Measurements from ENCODE around the gene LINC01488. TPM values are rescaled to one million over a fixed set of nuclear protein-coding genes. Genes with fewer than 3 reads are reported as not detected.

Gene LINC01488
- total and polyA plus RNA-seq, 9 of the 15 experiments (the other 6 are each of a cell fraction or from before 2014, with no cell fraction given): not detected

- TF ChIP-seq AFF1 (IDR thresholded peaks at IDR 0.05; ENCODE audit: low read depth in 1 of 2, partially characterized antibody in 2 of 2) (no peak), DNMT1 (IDR thresholded peaks at IDR 0.05) (no peak), TCF7 (IDR thresholded peaks at IDR 0.05; ENCODE audit: borderline replicate concordance) (no peak)
These were observed 13.4 kb downstream of the LINC01488 start (continued) for GRCh38 chr11:69494851-69495250.

- H4K20me1 ChIP-seq (replicated peaks; ENCODE audit: control insufficient read depth, insufficient read depth, low read length): peaks cover 7% of the 10 kb centered on the region
- no peak for ATAC-seq
- DNase-seq (ENCODE audit: extremely low read depth in 1 of 4, low spot score in 3 of 4): no peak
- in situ Hi-C loops (cut with MboI) (no loop called here), intact Hi-C loops (cut with micrococcal nuclease) (no loop called here)
- no peak overlapping the region for H2AFZ ChIP-seq (ENCODE audit: low read depth, low read length)
- H3K36me3 ChIP-seq (ENCODE audit: control insufficient read depth, insufficient read depth, low read length): no peaks in the 10 kb centered on the region
- ChIA-PET CTCF (ENCODE audit: low intra/inter-chr PET ratio) (no interaction called here), POLR2A (interaction anchor here (0.9 to 1.0 kb wide), 2 partner anchors 14 to 22 kb away, joined by 3 read pairs; partner anchors contain the start of gene LINC01488)
- no TSS peak for BruUV-seq (replicated peaks)
- no peak for FAIRE-seq
- TF ChIP-seq EP400 (IDR thresholded peaks at IDR 0.05) (no peak), JUND (IDR thresholded peaks at IDR 0.05; ENCODE audit: borderline replicate concordance, low read depth, low read length) (no peak), JUND (tag; IDR thresholded peaks at IDR 0.05; ENCODE audit: borderline replicate concordance, low read depth, low read length) (no peak), ZNF512 (tag; IDR thresholded peaks at IDR 0.05) (no peak), PHF20 (IDR thresholded peaks at IDR 0.05; ENCODE audit: partially characterized antibody) (no peak), SMARCE1 (IDR thresholded peaks at IDR 0.05) (no peak), RBM25 (IDR thresholded peaks at IDR 0.05; ENCODE audit: low read depth, low read length, severe bottlenecking) (no peak), MCM3 (IDR thresholded peaks at IDR 0.05) (no peak)
- no peak overlapping the region for H3K9ac ChIP-seq (ENCODE audit: insufficient read depth in 1 of 2, low read depth in 2 of 2, low read length in 2 of 2)
- peaks cover 0 to 7% of the 10 kb centered on the region in 2 experiments; a peak in 2 of 5 replicates for H3K4me1 ChIP-seq (replicated peaks in 1 of 2; ENCODE audit: control insufficient read depth in 2 of 2, insufficient read depth in 2 of 2, low read length in 2 of 2)
- H3K27ac ChIP-seq (ENCODE audit: extremely low read depth, low read depth, low read length): no peak overlapping the region
- no peaks in the 10 kb centered on the region for H3K9me1 ChIP-seq (ENCODE audit: control insufficient read depth, insufficient read depth, low read length)
- H3K79me2 ChIP-seq (ENCODE audit: control insufficient read depth, insufficient read depth, low read length): no peaks in the 10 kb centered on the region
- no peak overlapping the region for H3K4me2 ChIP-seq (ENCODE audit: insufficient read depth, low read length)
- no peaks in the 10 kb centered on the region for H3K9me3 ChIP-seq (replicated peaks; ENCODE audit: control insufficient read depth, insufficient read depth, low read depth, low read length)
- 0% methylated on average over 11 of the region's 12 CpGs for WGBS (ENCODE audit: insufficient coverage, low coverage, missing lambda C conversion rate)
- peaks cover 42 to 90% of the 10 kb centered on the region in 2 experiments for H3K27me3 ChIP-seq (ENCODE audit: control insufficient read depth in 2 of 2, insufficient read depth in 2 of 2, low read length in 2 of 2)
- no peak overlapping the region for H3K4me3 ChIP-seq
These were observed 14.2 kb downstream of the LINC01488 start for GRCh38 chr11:69495441-69496201.

Measured in K562 (cell line).